ENCODE measurements around the gene S1PR5.
"Not testable (repeated sequence)": the region's sequence is repeated elsewhere in the genome, so short reads cannot be mapped to it uniquely, and the experiment has no call there.

The S1PR5 gene

DNA sequence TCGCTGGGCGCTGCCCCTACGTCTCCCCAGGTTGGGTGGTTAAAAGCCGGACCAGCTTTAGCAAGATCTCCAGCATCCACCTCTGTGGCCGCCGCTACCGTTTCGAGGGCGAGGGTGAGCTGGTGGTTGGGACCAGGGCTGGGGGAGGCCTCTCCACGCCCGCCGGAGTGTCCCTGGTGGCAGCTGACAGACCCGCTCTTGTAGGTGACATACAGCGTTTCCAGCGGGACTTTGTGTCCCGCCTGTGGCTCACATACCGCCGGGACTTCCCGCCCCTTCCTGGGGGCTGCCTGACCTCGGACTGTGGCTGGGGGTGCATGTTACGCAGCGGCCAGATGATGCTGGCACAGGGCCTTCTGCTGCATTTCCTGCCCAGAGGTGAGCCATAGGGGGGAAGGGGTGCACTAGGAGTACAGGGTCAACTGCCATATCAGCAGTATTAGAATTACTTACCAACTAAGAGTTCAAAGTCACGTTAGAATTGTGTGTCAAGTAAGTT, 27.6 kb upstream of the S1PR5 start:
- no peak for TF ChIP-seq ZFX (IDR thresholded peaks at IDR 0.05; ENCODE audit: borderline replicate concordance)
- TF ChIP-seq, protein P1, sequence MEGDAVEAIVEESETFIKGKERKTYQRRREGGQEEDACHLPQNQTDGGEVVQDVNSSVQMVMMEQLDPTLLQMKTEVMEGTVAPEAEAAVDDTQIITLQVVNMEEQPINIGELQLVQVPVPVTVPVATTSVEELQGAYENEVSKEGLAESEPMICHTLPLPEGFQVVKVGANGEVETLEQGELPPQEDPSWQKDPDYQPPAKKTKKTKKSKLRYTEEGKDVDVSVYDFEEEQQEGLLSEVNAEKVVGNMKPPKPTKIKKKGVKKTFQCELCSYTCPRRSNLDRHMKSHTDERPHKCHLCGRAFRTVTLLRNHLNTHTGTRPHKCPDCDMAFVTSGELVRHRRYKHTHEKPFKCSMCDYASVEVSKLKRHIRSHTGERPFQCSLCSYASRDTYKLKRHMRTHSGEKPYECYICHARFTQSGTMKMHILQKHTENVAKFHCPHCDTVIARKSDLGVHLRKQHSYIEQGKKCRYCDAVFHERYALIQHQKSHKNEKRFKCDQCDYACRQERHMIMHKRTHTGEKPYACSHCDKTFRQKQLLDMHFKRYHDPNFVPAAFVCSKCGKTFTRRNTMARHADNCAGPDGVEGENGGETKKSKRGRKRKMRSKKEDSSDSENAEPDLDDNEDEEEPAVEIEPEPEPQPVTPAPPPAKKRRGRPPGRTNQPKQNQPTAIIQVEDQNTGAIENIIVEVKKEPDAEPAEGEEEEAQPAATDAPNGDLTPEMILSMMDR (IDR thresholded peaks at IDR 0.05): no peak
- peak overlapping the region; percentile 82 for H3K27ac ChIP-seq

- TF ChIP-seq, protein P1 (IDR thresholded peaks at IDR 0.05): no peak
- TF ChIP-seq ZFX (IDR thresholded peaks at IDR 0.05; ENCODE audit: borderline replicate concordance): no peak
- H3K27ac ChIP-seq: peak overlapping the region; percentile 82
Observed at GRCh38 chr19:10544242-10544752, 27.1 kb upstream of the S1PR5 start.

DNA sequence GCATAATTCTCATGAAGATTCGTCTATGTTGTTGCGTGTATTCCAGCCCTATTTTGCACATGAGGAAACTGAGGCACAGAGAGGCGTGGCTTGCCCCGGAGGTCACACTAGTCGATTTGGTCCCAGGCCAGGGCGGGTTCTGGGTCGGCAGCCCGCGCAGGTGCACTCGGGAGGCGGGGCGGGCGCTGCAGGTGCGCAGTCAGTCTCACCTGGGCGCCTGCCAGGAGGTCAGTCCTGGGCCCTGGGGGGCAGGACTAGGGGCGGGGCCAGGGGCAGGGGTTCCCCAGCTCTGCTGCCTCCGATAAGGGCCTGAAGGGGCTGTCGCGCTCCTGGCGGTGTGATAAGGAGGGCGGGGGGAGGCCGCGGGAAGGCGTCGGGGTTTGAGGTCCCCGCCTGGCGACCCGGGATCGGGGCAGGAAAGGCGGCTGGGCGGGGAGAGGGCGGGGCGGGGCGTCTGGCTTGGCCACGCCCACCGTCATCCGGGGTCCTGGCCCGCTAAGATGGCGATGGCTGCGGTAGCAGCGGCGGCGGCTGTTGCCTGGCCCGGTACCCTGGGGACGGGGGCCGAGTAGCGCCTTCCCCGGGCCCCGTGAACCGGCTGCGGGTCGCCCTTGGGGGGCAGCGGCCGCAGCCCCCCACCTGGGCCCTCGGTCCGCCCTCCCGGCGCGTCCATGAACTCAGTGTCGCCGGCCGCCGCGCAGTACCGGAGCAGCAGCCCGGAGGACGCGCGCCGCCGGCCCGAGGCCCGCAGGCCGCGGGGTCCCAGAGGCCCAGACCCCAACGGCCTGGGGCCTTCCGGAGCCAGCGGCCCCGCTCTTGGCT, 26.4 kb upstream of the S1PR5 start, which contains the start of gene ATG4D:
Gene ATG4D (plus strand): TSS at position 485 of the 822 bp plus-strand sequence. CDS start 187 bp downstream, at position 672.
- H3K27ac ChIP-seq: peak within 1 kb of the TSS; percentile 82
- TF ChIP-seq, protein P1 (IDR thresholded peaks at IDR 0.05): no peak
- no peak for TF ChIP-seq ZFX (IDR thresholded peaks at IDR 0.05; ENCODE audit: borderline replicate concordance)

- no peak for TF ChIP-seq ZFX (IDR thresholded peaks at IDR 0.05; ENCODE audit: borderline replicate concordance)
- TF ChIP-seq, protein P1 (IDR thresholded peaks at IDR 0.05): no peak
Observed at GRCh38 chr19:10543059-10543419, 25.8 kb upstream of the S1PR5 start.

GRCh38 chr19:10539016-10539415, 21.8 kb upstream of the S1PR5 start:
- H3K27ac ChIP-seq: not testable (repeated sequence)

More at GRCh38 chr19:10543059-10543419, 25.8 kb upstream of the S1PR5 start:
- peak overlapping the region; percentile 82 for H3K27ac ChIP-seq

GRCh38 chr19:10538204-10538983, 21.1 kb upstream of the S1PR5 start:
- no peak overlapping the region for H3K27ac ChIP-seq
- TF ChIP-seq, protein P1 (IDR thresholded peaks at IDR 0.05): no peak
- TF ChIP-seq ZFX (IDR thresholded peaks at IDR 0.05; ENCODE audit: borderline replicate concordance): no peak

GRCh38 chr19:10537668-10538067, 20.4 kb upstream of the S1PR5 start:
- H3K27ac ChIP-seq: no peak overlapping the region
- TF ChIP-seq, protein P1 (IDR thresholded peaks at IDR 0.05): no peak
- TF ChIP-seq ZFX (IDR thresholded peaks at IDR 0.05; ENCODE audit: borderline replicate concordance): no peak
